CD4-positive, alpha-beta T cell treated with Interleukin-6 for 4 hours (primary cell): ENCODE results near the gene CDRT4.

Experiments used
- DNase-seq: peaks from one replicate; pipeline ENCODE4 v3.0.0-alpha.2; 2020; ENCODE audit warnings: mixed read lengths

Gene CDRT4

DNA sequence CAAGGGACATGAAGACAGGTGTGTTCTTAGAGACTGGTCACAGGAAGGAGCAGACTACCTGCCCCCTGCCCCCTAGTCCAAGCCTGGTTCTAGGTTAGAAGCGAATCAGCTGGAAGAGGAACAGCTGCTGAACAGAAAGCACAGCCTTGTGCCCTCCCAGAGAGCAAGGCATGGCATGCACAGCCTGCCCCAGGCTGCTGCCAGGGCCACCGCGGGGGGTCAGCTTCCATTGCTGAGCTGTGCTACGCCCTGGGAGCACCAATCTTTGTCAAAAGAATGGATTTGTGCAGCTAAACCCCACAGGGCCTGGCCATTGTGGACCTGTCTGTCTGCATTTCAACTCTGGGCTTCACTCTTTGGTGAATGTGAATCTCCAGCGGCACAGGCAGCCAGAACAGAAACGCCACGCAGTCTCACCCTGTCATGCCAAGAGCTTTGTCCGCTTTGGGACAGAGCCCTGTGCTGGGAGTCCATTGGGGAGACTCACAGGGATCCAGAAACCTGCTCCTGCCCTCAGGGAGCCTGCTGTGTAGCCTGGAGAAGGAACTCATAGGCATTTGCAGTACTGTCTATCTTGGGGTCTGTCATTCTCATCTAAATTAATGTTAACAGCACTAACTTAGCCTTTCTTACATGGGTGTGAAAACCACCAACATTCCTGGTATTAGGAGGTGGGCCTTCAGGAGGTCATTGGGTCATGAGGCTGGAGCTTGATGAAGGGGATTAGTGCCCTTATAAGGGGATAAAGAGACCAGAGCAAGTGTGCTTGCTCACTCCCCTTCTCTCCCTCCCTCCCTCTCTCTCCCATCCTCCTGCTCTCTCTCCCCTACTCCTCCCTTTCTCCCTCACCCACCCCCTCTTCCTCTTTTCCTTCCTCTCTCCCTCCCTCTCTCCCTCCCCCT, 25.6 kb upstream of the CDRT4 start:
- DNase-seq = no peak

DNA sequence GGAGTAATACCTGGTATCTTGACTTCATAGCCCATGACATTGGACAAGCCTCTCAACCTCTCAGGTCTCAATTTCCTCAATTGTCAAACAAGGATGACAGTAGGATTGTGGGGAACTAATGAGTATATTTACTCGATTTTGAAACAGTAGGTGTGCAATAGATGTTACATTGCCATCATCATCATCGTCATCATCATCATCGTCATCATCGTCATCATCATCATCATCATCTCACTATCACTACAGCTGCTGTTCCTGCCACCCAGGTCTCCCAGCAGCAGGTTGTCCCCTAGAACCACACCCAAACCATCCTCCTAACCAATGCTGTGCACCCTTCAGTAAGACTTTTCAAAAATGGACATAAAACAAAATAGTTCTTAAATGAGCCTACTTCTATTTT, 24.8 kb upstream of the CDRT4 start:
- DNase-seq = no peak

DNA sequence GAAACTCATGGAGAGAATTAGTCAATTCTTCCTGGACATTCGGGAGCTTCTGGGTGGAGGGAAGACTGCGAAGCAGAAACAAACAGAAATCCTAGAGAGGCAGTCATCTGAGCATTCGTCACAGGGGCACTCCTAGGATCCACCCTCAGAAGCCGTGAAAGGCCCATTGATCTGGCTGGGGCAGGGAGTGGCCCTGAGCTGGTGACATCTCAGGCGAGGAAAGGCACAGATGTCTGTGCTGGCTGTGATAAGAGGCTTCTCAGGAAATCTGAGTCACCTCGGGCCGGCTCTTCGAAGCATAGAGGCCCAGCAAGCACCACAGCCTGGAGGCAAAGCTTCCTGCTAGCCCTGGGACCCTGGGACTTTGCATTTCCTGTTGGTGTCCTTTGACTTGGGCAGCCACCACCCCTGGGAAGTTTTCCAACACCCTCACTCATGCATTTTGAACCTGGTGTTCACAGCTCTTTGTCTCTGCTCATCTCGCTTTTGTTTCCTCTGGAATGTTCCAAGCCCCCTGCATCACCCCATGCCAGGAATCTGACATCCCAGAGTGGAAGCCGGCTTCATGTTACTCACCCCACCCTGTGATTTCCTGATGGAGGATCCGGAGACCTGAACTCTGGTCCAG, 23.3 kb upstream of the CDRT4 start:
- no peak for DNase-seq

DNA sequence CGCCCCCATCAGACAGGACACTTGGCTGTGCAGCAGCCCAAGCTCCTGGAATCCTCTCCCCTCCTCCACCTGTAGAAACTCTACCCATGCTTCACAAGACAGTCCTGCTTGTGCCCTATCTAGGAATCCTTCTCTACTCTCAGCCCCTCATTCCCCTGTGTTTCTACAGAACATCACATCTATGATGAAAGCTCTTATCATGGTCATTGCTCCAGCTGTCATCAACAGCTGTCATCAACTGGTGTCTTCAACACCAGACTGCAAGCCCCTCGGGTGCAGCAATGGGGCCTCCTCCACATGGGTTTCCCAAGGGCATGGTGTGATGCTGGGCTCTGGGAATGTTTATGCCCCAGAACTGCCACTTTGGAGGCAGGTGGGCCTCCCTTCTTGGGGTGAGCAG, 21.1 kb upstream of the CDRT4 start:
- no peak for DNase-seq

DNA sequence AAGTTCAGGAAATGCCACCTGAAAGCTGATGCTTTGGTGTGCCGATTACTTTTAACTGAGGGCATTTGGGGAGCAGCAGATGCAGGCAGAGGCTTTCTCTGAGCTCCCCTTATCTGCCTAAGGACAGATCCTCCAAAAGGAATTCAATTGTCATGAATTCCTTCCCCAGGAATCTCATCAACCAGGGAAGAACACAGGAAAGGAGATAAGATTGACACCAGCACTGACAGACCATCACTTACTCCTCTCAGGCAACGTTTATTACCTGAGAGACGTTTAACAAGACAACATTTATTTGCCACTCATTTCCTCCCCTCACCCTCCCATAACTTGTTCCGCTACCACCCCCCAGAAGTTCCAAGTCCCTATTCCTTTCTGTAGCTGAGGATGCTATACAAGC, 17.6 kb upstream of the CDRT4 start:
- DNase-seq = no peak

DNA sequence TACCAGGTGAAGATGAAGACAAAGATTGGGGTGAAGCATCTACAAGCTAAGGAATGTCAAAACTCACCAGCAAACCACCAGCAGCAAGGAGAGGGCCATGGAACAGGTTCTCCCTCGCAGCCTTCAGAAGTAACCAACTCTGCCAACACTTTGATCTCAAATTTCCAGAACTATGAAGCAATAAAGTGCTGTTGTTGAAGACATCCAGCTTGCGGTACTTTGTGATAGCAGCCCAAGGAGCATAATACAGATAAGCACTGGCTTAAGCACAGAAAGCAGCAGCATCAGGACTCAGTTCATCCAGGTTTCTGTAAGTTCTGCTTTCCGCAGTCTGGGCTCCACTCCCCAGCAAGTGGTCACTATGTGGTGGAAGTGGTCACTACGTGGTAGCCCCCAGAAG, 16.0 kb upstream of the CDRT4 start:
- DNase-seq = no peak

DNA sequence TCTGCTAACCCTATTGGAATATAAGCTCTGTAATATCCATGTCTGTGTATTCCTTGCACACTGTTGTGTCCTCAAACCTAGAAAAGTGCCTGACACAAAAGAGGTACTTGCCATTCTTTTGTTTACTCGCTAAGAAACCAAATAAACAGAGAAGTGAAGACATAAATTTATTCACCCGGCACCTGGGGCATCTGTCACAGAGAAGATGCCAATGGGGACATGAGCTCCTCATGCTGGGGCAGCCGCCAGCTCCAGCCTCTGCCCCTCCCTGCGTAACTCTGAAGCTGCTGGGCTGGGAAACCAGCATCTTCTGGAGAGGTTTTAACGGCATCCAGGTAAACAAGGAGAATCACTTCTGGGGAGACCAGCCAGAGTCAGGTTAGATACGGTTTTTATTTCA, 15.1 kb upstream of the CDRT4 start:
- DNase-seq = no peak

DNA sequence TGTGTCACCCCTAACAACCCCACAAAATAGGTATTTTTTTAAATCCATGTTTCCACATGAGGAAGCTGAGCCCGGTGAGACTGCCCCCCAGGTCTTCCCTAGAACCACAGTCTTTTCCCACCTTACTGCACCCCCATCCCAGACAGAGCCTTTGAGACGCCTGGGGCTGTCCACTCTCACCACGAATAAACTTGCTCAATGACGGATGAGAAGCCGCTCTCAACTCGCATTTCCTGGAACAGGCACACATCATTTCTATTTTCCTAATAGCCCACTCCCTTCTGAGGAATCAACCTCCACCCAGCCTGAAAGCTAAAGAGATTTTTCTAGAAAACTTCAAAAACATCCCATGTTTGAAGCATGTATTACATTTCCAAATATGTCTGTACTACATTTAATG, 14.1 kb upstream of the CDRT4 start:
- no peak for DNase-seq

DNA sequence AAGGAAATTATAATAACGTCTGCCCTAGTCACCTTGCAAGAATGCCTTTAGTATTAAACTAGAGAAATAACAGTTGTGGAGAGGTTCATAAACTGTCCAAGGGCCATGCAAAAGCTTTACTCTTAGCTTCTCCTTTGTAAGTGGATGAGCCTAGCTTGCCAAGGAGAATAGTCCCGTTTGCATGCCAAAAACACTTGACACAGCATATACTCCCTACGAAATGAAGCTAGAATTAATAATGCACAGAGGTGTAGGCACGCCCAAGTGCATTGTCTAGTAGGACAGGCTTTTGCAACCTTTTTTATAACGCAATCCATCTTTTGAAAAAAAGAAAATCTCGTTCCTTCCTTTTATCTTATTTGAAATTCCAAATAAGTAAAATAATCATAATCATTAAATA, 12.8 kb upstream of the CDRT4 start:
- no peak for DNase-seq

DNA sequence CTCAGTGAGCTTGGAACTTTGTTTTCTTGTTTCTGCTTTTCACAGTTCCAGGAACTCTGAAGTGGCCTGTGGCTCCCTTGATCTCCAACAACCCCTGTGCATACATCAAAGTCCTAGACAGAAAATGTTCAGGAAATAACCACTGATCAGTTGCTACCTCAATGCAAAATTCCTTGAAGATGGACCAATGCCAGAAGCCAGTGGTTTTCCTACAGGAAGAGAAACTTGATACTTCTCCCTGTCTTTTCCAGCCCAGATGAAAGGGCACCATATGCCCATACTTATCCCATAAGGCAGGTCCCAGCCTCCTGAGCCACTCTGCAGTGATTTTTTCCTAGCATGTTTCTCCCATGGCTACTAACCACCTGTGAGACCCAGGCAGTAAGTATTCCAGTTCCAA, 12.3 kb upstream of the CDRT4 start:
- DNase-seq = no peak

DNA sequence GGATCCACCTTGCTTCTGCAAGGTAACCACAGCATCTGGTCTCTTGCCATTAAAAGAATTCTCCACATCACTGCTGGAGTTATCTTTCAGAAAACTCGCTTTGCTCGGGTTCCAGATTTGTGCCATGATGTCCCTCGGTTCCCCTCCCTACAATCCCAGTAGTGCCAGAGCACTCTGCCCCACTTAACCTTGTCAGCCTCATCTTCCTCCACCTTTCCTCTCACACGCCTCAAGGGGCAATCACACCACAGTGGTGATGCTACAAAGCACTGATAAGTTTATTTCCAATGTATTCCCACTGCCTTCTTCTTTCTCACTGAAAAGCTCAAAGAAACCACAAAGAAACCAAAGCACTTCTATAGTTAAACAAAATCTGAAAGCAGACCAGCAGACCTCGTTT, 11.4 kb upstream of the CDRT4 start:
- DNase-seq = no peak

DNA sequence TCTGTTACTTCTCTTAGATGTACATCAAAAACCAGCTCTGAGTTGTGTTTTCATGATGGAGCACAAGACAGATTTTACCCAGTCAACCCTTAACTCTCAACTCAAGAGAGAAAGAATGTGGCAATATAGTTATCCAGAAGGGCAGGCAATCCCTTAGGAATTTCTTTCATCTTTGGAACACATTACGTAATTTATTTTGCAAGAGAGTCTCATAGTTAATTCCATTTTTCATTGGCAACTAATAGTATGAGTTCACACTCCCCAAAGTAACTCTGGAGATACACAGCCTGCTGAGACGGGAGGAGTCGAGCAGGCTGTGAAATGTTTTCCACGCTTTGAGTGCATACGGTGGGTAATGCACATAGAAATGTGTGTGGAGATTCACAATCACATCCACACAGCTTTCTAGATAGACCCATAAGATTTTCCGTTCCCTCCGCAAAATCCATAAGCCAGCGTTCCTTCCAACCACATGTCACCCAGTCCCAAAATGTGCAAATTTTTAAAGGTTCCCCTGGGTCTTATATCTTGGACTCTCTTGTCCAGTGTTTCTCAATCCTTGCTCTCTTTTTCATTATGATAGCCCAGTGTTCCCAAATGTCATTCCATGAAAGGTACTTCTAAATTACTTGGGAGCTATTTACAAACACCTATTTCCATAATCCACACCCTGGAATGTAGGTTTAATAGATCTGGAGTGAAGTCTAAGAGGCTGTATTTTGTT, 8.4 kb upstream of the CDRT4 start:
- no peak for DNase-seq

DNA sequence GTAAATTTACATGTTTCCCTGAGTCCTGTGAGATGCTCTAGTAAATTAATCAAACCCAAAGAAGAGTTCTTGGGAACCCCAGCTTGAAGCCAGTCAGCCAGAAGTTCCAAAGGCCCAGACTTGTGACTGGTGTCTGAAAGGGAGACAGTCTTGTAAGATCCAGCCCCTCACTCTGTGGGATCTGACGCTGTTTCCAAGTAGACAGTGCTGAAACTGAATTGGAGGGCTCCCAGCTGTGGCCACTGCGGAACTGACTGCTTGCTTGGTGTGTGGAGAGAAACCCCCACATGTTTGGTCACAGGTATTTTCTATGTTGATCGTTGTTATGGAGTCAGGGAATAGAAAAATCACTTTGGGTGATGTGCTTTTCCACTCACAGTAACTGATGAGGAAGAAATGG, 5.5 kb upstream of the CDRT4 start:
- no peak for DNase-seq

DNA sequence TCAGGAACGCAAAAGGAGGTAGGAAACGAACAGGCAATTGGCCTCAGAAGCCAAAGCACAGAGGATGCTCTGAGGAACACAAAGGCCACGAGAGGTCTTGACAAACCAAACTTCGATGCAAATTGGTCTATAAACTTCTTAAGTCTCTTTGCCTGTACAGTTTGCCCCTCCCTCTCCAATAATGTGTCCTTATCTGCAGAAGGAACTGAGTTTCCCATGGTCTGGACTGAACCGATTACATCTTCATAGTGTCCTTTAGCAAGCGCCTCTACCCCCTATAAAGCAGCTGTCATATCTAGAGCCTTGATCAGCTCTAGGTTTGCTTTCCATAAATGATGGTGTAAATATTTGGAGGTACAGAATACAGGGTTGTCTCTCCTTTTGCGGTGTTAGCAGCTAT, 3.1 kb upstream of the CDRT4 start:
- DNase-seq = no peak

DNA sequence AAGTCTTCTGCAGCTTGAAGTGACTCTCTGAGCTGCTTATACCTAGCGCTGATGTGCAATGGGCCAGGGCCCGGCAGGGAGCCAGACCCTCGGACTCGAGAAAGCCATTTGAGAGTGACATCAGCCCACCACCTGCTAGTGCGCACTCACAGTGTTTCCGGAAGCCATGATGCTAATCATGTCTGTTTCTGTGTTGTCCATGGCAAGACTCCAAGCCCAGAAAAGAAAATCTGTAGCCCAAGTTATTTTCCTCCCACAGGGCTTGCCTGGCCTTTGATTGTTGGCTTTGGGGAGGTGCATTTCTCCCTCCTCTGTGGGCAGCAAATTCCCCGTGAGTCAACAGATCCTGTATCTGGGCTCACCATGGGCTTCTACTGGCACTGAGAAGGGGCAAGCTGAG, 1.8 kb upstream of the CDRT4 start:
- no peak for DNase-seq

DNA sequence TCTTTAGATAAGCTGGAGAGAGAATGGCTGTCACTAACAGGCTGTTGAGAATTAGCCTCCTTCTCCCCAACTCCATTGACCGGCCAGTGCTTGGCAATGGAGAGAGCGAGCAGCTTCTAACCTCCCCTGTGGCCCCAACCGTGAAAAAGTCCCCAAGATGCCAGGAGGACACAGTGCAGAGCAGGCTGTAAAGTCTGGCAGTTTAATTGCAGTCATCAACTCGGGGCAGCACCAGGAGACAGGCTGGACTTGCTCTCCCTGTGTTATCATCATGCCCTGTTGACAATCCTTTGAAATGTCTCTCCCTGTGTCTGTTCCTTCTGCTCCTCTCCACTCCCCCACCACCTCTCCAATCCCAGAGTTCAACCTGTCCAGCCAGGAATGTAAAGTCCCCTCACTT, 705 bp upstream of the CDRT4 start:
- DNase-seq = no peak

DNA sequence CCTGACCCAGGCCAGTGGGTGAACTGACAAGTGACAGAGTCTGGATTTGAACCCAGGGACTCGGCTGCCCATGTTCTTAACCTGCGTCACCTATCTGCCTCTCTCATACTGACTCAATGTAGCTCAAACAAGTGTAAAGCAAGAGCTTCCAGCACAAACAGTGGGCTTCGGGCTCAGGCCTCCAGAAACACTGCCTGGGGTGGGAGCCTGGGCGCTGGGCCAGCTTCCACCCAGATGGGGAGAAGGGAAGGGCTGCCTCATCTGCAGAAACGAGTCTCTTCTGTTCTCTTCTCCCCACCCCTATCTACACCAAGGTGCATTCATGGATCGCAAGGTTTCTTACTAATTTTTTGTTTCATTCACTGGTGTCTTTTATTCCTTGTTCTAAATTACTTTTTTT, 1.3 kb downstream of the CDRT4 start:
- DNase-seq = no peak

DNA sequence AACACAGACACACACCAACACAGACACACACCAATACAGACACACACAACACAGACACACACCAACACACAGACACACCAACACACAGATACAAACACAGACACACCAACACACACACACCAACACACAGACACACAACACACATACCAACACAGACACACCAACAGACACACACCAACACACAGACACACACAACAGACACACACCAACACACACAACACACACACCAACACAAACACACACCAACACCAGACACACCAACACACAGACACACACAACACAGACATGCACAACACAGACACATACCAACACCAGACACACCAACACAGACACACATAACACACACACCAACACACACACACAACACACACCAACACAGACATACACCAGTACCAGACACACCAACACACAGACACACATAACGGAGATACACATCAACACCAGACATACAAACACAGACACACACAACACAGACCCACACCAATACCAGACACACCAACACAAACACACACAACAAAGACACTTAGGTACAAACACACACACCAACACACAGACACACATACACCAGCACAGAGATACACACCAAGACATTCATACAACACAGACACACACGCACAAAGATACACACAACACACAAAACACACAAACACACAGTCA, 2.2 kb downstream of the CDRT4 start:
- no peak for DNase-seq

DNA sequence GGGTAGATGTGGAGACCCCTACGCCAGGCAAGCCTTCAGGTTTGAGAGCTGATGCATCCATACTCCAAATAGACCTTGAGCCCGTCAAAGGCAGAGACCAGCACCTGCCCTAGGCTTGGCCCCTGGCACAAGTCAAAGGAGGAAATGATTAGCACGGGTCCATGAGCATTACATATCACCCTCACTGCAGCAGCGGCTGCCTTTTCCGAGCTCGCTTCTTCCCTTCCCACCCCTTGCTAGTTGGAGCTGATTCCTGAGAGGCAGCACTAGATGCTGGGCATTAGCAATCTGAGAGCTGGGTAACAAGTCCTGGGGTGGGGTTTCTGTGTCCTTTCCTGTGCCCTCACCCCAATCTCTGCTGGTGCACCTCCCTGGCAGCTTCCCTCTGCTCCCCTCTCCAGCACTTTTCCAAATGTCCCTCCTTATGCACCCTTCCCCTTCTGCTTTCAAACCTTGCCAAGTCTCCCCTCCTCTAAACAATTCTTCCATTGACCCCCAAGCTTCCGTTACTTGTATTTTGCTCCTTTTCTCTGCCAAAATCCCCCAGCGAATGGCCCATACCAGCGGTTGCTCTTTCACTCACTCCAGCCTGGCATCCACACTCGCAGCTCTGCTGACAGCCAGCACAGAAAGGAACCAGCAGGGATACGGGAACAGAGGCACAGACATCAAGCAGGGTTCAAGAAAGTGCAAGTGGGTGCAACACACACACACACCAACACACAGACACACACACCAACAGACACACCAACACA, 3.0 kb downstream of the CDRT4 start:
- no peak for DNase-seq

DNA sequence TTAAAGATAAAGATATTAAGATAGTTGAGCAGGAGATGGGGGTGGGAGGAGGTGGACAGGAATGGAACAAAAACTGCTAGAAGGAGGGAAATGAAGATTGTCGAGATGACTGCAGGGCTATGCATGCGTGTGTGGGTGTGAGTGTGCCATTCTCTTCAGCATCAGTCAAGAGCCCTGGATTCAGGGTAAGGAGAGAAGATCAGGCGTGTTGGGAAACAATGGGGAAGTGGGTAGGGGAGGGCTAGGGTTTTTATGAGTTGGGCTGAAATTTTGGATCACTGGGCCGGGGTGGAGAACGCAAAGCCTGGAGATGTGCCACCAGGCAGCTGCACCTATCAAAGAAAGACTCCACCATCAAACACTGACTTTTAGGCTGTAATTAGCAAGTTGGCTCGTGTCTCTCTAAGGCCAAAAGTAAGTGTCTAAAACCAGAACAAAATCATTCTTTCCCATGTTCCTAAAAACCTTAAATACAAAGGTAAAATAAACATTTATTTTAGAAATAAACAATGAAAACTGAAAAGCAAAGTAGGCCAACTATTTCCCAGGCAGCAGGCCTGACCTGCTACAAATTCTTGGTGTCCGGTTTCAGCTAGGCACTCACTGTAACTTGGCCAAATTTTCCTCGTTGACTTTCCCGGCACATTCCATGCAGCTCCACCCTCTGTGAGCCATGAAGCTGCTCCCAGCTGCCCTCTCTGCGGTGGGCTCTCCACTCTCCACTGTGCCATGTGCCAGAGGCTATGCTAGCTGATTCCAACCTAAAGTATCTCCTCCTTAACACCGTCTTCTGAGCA, 4.2 kb downstream of the CDRT4 start:
- no peak for DNase-seq

DNA sequence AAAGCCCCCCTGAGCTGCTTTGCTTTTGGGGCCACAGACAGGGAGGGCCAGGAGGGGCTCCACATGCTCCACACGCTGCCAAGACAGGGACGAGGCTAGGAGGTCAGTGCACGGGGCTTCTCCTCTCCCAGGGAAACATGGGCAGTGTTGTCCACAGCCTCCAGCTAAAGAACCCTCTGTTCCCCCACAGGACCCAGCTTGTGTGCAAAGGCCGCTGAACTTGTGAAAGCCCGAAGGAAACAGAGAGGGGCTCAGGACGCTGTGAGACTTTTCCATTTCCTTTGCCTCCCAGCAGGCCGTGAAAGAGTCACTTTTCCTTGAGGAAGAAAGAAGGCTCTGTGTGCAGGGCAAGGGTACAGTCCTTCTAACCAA, 9.7 kb downstream of the CDRT4 start:
- DNase-seq = no peak
